Lower lobe of right lung (tissue), 2 donors: ENCODE results near the gene USP53. TPM values are rescaled to one million over a fixed set of nuclear protein-coding genes. Genes with fewer than 3 reads are reported as not detected.
A peak's percentile ranks its signal among the peaks of the same experiment; 100 is the strongest.

Source experiments
- ATAC-seq, 2 donors: fragments of 200-7000 bp; cut with Tn5 transposase; one replicate each; pipeline ENCODE4 v1.9.1; 2020 to 2022; ENCODE audit warnings: mild to moderate bottlenecking in 2 of 2, moderate library complexity in 2 of 2
- DNase-seq: peaks from one replicate; pipeline ENCODE4 v3.0.0-alpha.2; 2020
- H3K27ac ChIP-seq: fragments of 200-600 bp; one replicate; pipeline ENCODE4 v1.8.0; 2022
- H3K27me3 ChIP-seq: fragments of 200-600 bp; one replicate; pipeline ENCODE4 v1.8.0; 2022; ENCODE audit warnings: low read depth
- H3K36me3 ChIP-seq: fragments of 200-600 bp; one replicate; pipeline ENCODE4 v1.8.0; 2022; ENCODE audit warnings: mild to moderate bottlenecking
- H3K4me1 ChIP-seq: fragments of 200-600 bp; one replicate; pipeline ENCODE4 v1.8.0; 2022
- H3K4me3 ChIP-seq: fragments of 200-600 bp; one replicate; pipeline ENCODE4 v1.8.0; 2022; ENCODE audit warnings: mild to moderate bottlenecking
- H3K9me3 ChIP-seq: fragments of 200-600 bp; one replicate; pipeline ENCODE4 v1.8.0; 2022
- intact Hi-C: fragments of 100-400 bp; cut with DNase I; formaldehyde crosslinking; loops from one replicate; pipeline ENCODE4 v1.11.0; 2022
- total RNA-seq: library from RNA; stranded (reverse); fragmentation: NEBNext Ultra II Directional; extraction: Animal tissue kit (Norgen Biotek cat#: 25700); gene quantifications from one replicate; pipeline ENCODE4 v1.2.1, GENCODE V29; 2021
- TF ChIP-seq, protein P1 (sequence below): fragments of 200-600 bp; IDR thresholded peaks from one replicate; pipeline ENCODE4 v1.8.0; 2022; ENCODE audit warnings: antibody characterized with exemption, mild to moderate bottlenecking
- donor health status: DM: no; HTN: yes; CAD: no; lungs with severe emphysema.

USP53 gene
- total RNA-seq, 1 donor from 2014 or later = 45.8 TPM

DNA sequence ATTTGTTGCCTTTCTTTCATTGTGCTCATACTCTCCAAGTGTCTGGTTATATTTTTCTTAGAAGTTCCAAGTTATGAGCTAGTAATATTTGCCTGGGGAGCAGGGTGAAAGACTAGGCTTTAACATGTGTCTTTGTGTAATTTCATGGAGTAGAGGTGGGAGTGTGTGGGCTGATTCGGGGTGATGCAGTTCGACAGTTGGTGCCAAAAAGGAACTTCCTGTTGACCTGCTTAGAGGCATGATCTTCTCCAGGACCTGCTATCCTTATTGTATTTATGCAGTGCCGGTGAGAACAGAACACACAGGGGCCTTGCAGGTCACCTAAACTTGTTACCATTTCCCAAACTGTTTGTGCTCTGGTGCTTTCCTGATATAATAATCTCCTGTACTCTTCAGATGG lies 21.2 kb downstream of the USP53 start:
- TF ChIP-seq, protein P1, sequence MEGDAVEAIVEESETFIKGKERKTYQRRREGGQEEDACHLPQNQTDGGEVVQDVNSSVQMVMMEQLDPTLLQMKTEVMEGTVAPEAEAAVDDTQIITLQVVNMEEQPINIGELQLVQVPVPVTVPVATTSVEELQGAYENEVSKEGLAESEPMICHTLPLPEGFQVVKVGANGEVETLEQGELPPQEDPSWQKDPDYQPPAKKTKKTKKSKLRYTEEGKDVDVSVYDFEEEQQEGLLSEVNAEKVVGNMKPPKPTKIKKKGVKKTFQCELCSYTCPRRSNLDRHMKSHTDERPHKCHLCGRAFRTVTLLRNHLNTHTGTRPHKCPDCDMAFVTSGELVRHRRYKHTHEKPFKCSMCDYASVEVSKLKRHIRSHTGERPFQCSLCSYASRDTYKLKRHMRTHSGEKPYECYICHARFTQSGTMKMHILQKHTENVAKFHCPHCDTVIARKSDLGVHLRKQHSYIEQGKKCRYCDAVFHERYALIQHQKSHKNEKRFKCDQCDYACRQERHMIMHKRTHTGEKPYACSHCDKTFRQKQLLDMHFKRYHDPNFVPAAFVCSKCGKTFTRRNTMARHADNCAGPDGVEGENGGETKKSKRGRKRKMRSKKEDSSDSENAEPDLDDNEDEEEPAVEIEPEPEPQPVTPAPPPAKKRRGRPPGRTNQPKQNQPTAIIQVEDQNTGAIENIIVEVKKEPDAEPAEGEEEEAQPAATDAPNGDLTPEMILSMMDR = no peak
- Histone ChIP-seq H3K4me1 (peaks cover 18% of the 10 kb centered on the region), H3K27me3 (no peaks in the 10 kb centered on the region), H3K36me3 (peaks cover 38% of the 10 kb centered on the region), H3K9me3 (no peaks in the 10 kb centered on the region), H3K4me3 (no peak overlapping the region), H3K27ac (no peak overlapping the region)
- no peak for DNase-seq
- ATAC-seq = no peak
- intact Hi-C loops = no loop called here

DNA sequence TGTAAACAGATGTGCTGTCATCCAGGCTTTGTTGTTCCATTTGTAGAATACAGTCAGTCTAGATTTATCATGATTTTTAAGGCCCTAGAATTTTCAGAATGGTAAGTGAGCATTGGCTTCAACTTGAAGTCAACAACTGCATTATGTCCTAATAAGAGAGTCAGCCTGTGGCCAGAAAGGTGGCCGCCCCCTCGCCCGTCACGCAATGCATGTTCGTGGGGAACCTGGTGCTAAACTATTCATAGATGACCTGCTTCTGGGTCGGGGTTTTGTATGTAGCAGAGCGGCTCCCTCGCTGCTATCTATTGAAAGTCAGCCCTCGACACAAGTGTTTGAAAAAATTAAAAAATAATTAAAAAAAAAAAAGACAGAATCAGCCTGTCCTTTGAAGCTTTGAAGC lies 24.7 kb downstream of the USP53 start:
- ATAC-seq (no peak), DNase-seq (no peak)
- Histone ChIP-seq H3K4me1 (peaks cover 18% of the 10 kb centered on the region), H3K4me3 (no peak overlapping the region), H3K36me3 (peaks cover 43% of the 10 kb centered on the region), H3K27ac (no peak overlapping the region), H3K9me3 (no peaks in the 10 kb centered on the region), H3K27me3 (no peaks in the 10 kb centered on the region)
- intact Hi-C loops = no loop called here
- TF ChIP-seq, protein P1 = no peak

DNA sequence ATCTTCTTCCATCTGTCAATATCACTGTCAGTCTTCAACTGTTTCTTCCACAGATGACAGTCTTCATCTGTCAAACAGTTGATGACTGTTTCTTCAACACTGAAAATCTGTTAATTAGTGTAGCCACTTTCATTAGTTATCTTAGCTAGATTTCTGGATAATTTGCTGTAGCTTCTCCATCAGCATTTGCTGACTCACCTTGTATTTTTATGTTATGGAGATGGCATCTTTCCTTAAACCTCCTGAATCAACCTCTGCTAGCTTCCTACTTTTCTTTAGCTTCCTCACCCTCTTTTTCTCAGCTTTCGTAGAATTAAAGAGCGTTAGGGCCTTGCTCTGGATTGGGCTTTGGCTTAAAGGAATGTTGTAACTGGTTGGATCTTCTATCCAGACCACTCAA lies 25.1 kb downstream of the USP53 start:
- no peak for ATAC-seq
- H3K4me1 ChIP-seq = peaks cover 16% of the 10 kb centered on the region
- no peaks in the 10 kb centered on the region for H3K27me3 ChIP-seq
- no peak for DNase-seq
- no peak overlapping the region for H3K27ac ChIP-seq
- TF ChIP-seq, protein P1 = no peak
- no peaks in the 10 kb centered on the region for H3K9me3 ChIP-seq
- intact Hi-C loops = no loop called here
- peaks cover 43% of the 10 kb centered on the region for H3K36me3 ChIP-seq
- no peak overlapping the region for H3K4me3 ChIP-seq

DNA sequence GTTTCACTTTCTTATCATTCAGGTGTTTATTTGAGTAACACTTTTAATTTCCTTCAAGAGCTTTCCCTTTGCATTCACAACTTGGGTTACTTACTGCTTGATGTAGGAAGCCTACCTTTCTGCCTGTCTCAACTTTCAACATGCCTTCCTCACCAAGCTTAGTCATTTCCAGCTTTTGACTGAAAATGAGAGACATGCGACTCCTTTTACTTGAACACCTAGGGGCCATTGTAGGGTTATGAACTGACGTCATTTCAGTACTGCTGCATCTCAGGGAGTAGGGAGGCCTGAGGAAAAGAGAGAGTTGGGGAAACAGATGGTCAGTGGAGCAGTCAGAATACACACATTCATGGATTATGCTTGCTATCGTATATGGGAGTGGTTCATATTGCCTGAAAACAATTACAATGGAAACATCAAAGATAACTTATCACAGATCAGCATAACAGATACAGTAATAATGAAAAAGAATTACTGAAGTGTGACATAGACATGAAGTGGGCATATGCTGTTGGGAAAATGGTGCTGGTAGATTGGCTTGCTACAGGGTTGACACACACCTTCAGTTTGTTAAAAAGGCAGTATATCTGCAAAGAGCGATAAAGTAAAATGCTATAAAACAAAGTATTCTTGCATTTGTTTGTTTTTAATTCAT lies 25.7 kb downstream of the USP53 start:
- TF ChIP-seq, protein P1 = no peak
- no peaks in the 10 kb centered on the region for H3K9me3 ChIP-seq
- H3K27ac ChIP-seq = no peak overlapping the region
- peak; percentile 19 to 73 for ATAC-seq
- no peak for DNase-seq
- H3K36me3 ChIP-seq = peaks cover 43% of the 10 kb centered on the region
- no peaks in the 10 kb centered on the region for H3K27me3 ChIP-seq
- no peak overlapping the region for H3K4me3 ChIP-seq
- intact Hi-C loops = no loop called here
- H3K4me1 ChIP-seq = peaks cover 11% of the 10 kb centered on the region

DNA sequence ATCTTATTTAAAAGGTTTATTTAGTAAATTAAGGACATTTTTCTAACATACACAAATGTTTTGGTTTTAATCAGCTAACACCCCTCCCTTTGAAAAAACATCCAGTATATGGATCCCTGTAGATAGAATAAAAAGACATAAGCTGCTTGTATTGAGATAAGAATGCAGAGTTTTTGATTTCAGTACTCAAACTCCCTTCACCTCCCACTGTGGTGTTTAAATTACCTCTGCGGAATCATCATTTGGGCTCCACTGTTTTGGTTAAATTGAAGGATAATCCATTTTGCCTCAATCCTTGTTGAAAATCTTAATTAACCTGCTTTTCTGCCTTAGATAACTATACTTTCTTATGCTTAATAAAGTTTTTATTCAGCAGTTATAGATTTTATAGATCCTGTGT lies 27.6 kb downstream of the USP53 start:
- Histone ChIP-seq H3K27me3 (no peaks in the 10 kb centered on the region), H3K27ac (no peak overlapping the region), H3K4me1 (peaks cover 15% of the 10 kb centered on the region), H3K9me3 (no peaks in the 10 kb centered on the region), H3K36me3 (peaks cover 40% of the 10 kb centered on the region), H3K4me3 (no peak overlapping the region)
- DNase-seq = no peak
- ATAC-seq = no peak
- intact Hi-C loops = no loop called here
- TF ChIP-seq, protein P1 = no peak
